ENCODE data around the gene RAB6C. TPM values are rescaled to one million over a fixed set of nuclear protein-coding genes. Genes with fewer than 3 reads are reported as not detected.

RAB6C gene
- total and polyA plus RNA-seq, 2 of the 8 experiments (the other 6 are each of a cell fraction or from before 2014, with no cell fraction given): 0.03 to 0.09 TPM

DNA sequence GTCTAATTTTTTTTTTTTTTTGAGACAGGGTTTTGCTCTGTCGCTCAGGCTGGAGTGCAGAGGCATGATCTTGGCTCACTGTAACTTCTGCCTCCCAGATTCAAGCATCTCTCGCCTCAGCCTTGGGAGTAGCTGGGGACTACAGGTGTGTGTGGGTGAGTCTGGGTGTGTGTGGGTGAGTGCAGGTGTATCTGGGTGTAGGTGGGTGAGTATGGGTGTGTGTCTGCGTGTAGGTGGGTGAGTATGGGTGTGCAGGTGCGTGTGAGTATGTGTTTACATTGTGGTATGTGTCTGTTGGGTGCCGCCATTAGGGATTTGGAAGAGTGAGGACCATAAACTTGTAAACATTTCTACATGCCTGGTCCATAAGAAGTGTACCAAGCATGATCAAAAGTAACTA lies 1.5 kb upstream of the RAB6C start (continued):
- TF ChIP-seq, protein P1, sequence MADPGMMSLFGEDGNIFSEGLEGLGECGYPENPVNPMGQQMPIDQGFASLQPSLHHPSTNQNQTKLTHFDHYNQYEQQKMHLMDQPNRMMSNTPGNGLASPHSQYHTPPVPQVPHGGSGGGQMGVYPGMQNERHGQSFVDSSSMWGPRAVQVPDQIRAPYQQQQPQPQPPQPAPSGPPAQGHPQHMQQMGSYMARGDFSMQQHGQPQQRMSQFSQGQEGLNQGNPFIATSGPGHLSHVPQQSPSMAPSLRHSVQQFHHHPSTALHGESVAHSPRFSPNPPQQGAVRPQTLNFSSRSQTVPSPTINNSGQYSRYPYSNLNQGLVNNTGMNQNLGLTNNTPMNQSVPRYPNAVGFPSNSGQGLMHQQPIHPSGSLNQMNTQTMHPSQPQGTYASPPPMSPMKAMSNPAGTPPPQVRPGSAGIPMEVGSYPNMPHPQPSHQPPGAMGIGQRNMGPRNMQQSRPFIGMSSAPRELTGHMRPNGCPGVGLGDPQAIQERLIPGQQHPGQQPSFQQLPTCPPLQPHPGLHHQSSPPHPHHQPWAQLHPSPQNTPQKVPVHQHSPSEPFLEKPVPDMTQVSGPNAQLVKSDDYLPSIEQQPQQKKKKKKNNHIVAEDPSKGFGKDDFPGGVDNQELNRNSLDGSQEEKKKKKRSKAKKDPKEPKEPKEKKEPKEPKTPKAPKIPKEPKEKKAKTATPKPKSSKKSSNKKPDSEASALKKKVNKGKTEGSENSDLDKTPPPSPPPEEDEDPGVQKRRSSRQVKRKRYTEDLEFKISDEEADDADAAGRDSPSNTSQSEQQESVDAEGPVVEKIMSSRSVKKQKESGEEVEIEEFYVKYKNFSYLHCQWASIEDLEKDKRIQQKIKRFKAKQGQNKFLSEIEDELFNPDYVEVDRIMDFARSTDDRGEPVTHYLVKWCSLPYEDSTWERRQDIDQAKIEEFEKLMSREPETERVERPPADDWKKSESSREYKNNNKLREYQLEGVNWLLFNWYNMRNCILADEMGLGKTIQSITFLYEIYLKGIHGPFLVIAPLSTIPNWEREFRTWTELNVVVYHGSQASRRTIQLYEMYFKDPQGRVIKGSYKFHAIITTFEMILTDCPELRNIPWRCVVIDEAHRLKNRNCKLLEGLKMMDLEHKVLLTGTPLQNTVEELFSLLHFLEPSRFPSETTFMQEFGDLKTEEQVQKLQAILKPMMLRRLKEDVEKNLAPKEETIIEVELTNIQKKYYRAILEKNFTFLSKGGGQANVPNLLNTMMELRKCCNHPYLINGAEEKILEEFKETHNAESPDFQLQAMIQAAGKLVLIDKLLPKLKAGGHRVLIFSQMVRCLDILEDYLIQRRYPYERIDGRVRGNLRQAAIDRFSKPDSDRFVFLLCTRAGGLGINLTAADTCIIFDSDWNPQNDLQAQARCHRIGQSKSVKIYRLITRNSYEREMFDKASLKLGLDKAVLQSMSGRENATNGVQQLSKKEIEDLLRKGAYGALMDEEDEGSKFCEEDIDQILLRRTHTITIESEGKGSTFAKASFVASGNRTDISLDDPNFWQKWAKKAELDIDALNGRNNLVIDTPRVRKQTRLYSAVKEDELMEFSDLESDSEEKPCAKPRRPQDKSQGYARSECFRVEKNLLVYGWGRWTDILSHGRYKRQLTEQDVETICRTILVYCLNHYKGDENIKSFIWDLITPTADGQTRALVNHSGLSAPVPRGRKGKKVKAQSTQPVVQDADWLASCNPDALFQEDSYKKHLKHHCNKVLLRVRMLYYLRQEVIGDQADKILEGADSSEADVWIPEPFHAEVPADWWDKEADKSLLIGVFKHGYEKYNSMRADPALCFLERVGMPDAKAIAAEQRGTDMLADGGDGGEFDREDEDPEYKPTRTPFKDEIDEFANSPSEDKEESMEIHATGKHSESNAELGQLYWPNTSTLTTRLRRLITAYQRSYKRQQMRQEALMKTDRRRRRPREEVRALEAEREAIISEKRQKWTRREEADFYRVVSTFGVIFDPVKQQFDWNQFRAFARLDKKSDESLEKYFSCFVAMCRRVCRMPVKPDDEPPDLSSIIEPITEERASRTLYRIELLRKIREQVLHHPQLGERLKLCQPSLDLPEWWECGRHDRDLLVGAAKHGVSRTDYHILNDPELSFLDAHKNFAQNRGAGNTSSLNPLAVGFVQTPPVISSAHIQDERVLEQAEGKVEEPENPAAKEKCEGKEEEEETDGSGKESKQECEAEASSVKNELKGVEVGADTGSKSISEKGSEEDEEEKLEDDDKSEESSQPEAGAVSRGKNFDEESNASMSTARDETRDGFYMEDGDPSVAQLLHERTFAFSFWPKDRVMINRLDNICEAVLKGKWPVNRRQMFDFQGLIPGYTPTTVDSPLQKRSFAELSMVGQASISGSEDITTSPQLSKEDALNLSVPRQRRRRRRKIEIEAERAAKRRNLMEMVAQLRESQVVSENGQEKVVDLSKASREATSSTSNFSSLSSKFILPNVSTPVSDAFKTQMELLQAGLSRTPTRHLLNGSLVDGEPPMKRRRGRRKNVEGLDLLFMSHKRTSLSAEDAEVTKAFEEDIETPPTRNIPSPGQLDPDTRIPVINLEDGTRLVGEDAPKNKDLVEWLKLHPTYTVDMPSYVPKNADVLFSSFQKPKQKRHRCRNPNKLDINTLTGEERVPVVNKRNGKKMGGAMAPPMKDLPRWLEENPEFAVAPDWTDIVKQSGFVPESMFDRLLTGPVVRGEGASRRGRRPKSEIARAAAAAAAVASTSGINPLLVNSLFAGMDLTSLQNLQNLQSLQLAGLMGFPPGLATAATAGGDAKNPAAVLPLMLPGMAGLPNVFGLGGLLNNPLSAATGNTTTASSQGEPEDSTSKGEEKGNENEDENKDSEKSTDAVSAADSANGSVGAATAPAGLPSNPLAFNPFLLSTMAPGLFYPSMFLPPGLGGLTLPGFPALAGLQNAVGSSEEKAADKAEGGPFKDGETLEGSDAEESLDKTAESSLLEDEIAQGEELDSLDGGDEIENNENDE (IDR thresholded peaks at IDR 0.05; ENCODE audit: insufficient replicate concordance, low read length): no peak
